Measurements from ENCODE around the gene TEDC1. TPM values are rescaled to one million over a fixed set of nuclear protein-coding genes. Genes with fewer than 3 reads are reported as not detected.

TEDC1 gene
- 10 to 100 TPM in 1 of 2 donors, 1 to 10 TPM in 1; 7.9 to 15.4 TPM for total RNA-seq
- long read RNA-seq, donor 1, partial matches to known transcripts, result 0 of 7 reads
- long read RNA-seq, donor 1, other reads (novel, unspliced or antisense), result 5 of 7 reads
- long read RNA-seq, donor 2, full-length matches to known transcripts, result 7 of 17 reads
- long read RNA-seq, donor 2, partial matches to known transcripts, result 0 of 17 reads
- long read RNA-seq, donor 2, other reads (novel, unspliced or antisense), result 10 of 17 reads

- peak; percentile 100 for DNase-seq (ENCODE audit: low spot score)
- intact Hi-C loops (cut with DNase I), result no loop called here
Observed at GRCh38 chr14:105490572-105491365, at the start of gene TEDC1. Gene TEDC1 (plus strand): TSS chr14:105491246. CDS start chr14:105491376, 130 bp downstream.

DNA sequence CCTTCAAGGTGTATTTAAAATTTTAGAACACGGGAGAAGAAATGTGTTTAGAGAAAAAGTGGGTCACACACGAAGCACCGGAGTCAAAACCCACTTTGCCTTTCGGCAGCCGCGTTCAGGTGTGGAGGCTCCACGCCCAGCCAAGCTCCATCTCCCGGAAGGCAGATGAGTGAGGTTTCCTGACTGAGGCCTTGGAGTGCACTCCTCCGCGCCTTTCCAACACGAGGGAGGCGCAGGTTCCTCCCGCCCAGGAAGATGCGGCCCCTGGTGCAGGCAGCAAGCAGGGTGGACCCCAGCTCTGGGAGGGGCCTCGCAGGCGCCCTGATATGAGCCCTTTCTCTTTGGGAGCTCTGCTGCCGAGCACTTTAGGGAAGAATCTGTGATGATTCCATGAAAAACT is 48.9 kb upstream of the TEDC1 start:
- no peak for DNase-seq (ENCODE audit: low spot score)
- intact Hi-C loops (cut with DNase I), result loop anchor here in 1 of 2 donors (10.0 kb wide), 1 partner anchor 83 kb away; the partner anchor contains the start of gene TMEM121

- DNase-seq (ENCODE audit: low spot score), result no peak
- intact Hi-C loops (cut with DNase I), result loop anchor here in 1 of 2 donors (10.0 kb wide), 1 partner anchor 82 kb away; the partner anchor contains the start of gene TMEM121
Observed at GRCh38 chr14:105442834-105443233, 48.2 kb upstream of the TEDC1 start.

GRCh38 chr14:105444859-105445258 is 46.2 kb upstream of the TEDC1 start:
- no peak for DNase-seq (ENCODE audit: low spot score)
- intact Hi-C loops (cut with DNase I), result loop anchor here in 1 of 2 donors (5.0 to 10.0 kb wide), 2 partner anchors 42 to 80 kb away; partner anchors contain the start of genes CRIP1 and TMEM121

- no peak for DNase-seq (ENCODE audit: low spot score)
- intact Hi-C loops (cut with DNase I), result loop anchor here in 1 of 2 donors (5.0 to 10.0 kb wide), 2 partner anchors 42 to 80 kb away; partner anchors contain the start of genes CRIP1 and TMEM121
Observed at GRCh38 chr14:105445290-105445689, 45.8 kb upstream of the TEDC1 start.

DNA sequence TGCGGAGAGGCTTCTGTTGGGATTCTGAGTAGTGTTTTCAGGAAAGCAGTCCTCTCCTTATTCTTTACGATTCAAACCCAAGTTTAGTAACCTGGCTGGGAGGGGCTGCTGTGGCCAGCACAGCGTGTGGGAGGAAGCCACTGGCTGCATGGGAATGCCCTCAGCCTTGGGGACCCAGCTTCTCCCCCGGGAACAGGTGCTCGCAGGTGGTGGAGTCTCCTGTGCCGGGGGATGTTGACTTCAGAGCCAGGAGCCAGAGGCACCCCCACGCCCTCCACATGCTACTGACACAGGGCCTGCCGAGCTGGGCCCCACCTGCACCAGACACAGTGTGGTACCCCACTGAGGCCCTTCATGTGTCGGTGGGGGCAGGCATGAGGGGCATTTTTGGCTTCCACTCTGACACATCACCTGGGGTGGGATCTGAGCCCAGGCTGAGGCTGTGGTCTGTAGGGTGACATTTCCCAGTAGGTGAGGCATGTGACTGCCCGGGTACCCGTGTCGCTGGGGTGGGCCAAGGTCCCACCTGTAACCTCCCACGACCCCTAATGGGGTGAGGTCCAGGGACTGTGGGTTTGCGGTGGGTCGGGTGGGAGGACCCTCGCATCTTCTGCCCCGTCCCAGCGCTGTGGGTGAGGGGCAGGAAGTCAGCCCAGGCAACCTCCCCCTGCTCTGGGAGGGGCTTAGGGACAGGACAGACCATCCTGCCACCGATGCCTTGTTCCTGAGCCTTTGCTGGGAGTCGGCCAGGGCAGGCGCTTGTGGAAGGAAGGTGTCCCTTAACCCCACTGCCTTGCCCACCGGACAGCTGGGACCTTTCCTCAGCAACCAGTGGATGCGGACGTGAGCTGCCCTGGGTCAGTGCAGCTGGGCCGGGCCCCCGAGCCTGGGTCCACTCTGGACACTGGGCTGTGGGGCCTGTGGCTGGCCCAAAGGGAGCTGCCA is 44.9 kb upstream of the TEDC1 start:
- DNase-seq (ENCODE audit: low spot score), result no peak
- intact Hi-C loops (cut with DNase I), result loop anchor here in 1 of 2 donors (5.0 to 10.0 kb wide), 2 partner anchors 41 to 79 kb away; partner anchors contain the start of genes CRIP1 and TMEM121

GRCh38 chr14:105446971-105447370 is 44.1 kb upstream of the TEDC1 start:
- intact Hi-C loops (cut with DNase I), result loop anchor here in 1 of 2 donors (5.0 to 10.0 kb wide), 2 partner anchors 40 to 78 kb away; partner anchors contain the start of genes CRIP1 and TMEM121
- DNase-seq (ENCODE audit: low spot score), result no peak

- no peak for DNase-seq (ENCODE audit: low spot score)
- intact Hi-C loops (cut with DNase I), result loop anchor here in 1 of 2 donors (5.0 to 10.0 kb wide), 2 partner anchors 39 to 77 kb away; partner anchors contain the start of genes CRIP1 and TMEM121
Observed at GRCh38 chr14:105447651-105448640, 43.1 kb upstream of the TEDC1 start.

DNA sequence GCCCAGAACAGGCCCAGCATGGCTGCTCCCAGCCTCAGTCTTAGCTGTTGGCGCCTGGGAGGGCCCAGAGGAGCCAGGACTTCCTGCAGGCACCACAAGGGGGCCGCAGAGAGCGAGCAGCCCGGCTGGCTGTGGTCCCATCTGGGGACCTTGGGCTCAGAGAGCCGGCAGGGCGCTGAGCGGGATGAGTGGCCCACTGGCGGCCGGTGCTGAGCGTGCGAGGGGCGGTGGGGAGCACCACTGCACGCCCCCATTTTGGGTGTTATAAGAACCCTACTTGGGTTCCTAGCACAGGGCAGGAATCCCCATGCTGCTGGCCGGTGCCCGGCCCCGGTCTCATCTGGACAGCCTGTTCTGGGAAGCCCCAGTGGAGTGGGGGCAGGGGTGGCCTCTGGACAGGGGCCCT is 42.3 kb upstream of the TEDC1 start:
- peak; percentile 93 for DNase-seq (ENCODE audit: low spot score)
- intact Hi-C loops (cut with DNase I), result loop anchor here in 1 of 2 donors (5.0 to 10.0 kb wide), 2 partner anchors 39 to 76 kb away; partner anchors contain the start of genes CRIP1 and TMEM121

GRCh38 chr14:105449276-105450122 is 41.5 kb upstream of the TEDC1 start:
- DNase-seq (ENCODE audit: low spot score), result no peak
- intact Hi-C loops (cut with DNase I), result loop anchor here in 1 of 2 donors (5.0 to 10.0 kb wide), 2 partner anchors 38 to 75 kb away; partner anchors contain the start of genes CRIP1 and TMEM121

DNA sequence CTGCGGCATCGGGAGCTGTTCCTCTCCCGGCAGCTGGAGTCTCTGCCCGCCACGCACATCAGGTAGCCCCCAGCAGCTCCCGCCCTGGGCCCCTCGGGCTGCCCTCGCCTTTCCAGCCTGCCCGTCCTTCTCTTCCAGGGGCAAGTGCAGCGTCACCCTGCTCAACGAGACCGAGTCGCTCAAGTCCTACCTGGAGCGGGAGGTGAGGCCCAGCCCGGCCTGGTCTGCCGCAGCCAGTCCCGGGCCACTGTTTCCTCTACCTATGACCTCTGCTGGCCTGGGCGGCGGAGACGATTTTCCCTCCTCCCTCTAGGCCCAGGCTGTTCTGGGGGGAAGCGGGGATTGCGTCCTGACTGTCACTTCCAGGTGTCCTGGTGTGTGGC is 40.9 kb upstream of the TEDC1 start:
- DNase-seq (ENCODE audit: low spot score), result no peak
- intact Hi-C loops (cut with DNase I), result no loop called here

DNA sequence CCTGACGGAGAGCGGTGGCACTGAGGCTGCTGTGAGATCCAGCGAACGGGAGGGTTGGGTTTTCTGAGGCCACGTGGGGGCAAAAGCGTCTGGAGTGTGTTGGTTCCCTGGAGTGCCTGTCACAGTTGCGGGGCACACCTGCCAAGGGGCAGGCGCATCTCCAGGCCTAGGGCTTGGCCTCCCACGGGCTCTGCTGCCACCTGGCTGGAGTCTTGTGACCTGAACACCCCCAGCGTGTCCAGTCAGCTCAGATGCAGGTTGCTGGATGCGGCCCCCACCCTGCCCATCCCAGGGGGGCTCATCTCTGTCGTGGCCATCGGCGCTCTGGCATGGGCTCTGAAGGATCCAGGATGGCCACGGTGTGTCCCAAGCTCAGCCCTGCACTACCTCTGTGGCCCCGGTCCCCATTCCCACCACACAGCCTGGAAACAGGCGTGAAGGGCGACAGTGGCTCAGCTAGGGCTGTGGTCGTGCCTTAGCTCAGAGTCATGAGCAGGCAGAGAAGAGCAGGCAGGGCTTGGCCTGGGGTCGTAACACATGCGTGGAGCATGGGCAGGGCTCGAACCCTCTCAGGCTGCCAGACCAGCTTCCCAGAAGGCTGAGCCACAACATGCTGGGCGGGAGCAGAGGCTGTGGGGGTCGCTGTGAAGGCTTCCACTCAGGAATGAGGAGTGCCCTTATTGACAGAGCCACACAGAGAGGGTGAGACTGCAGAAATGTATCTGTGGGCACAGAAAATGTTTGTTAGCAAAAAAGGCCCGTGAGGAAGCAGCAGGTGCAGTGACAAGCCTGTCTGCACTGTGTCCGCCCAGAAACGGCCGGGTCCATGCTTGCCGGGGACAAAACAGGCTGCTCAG is 40.0 kb upstream of the TEDC1 start:
- no peak for DNase-seq (ENCODE audit: low spot score)
- intact Hi-C loops (cut with DNase I), result no loop called here

DNA sequence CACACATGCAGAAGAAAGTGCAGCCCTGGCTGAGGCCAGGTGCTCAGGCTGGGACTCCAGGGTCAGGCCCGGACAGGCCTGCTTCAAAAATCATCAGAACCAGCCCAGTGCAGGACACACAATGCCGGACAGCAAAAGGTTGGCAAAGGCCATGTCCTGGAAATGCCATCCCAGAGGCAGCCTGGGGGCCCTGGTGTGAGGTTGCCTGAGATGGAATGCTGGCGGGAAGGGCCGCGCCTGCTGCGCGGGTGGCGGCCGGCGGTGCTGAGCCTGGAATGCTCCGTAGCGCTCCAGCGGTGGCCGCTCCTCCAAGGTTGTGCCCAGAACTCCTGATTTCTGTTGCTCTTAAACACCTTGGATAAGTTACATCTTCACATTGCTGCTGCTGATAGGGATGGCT is 38.1 kb upstream of the TEDC1 start:
- intact Hi-C loops (cut with DNase I), result no loop called here
- no peak for DNase-seq (ENCODE audit: low spot score)

- intact Hi-C loops (cut with DNase I), result no loop called here
- DNase-seq (ENCODE audit: low spot score), result no peak
Observed at GRCh38 chr14:105453847-105454246, 37.2 kb upstream of the TEDC1 start.

- DNase-seq (ENCODE audit: low spot score), result no peak
- intact Hi-C loops (cut with DNase I), result no loop called here
Observed at GRCh38 chr14:105455086-105455640, 35.9 kb upstream of the TEDC1 start.

Measured in posterior vena cava (tissue), 2 donors.